ENCODE data around the gene TRIM44. TPM values are rescaled to one million over a fixed set of nuclear protein-coding genes. Genes with fewer than 3 reads are reported as not detected.
"Not testable (repeated sequence)": the region's sequence is repeated elsewhere in the genome, so short reads cannot be mapped to it uniquely, and the experiment has no call there.

The TRIM44 gene
- total RNA-seq, 1 donor from 2014 or later: 67.4 TPM

DNA sequence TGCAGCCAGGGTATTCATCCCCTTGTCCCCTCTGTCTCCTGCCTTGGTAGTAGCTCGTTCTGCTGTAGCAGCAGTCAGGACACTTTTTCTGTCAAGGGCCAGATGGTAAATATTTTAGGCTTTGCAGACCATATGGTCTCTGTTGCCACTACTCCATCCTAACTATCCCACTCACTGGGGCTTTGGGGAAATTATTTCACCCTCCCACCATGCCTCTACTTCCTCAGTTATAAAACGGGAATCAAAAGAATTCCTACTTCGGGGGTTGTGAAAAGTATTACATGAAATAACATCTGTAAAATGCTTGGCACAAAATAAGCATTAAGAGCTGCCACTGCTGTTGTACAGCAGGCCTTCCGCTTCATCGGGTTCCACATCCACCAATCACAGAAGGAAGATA is 191.4 kb downstream of the TRIM44 start:
- H3K4me3 Mint-ChIP-seq: no peak overlapping the region
- TF ChIP-seq, protein P1, sequence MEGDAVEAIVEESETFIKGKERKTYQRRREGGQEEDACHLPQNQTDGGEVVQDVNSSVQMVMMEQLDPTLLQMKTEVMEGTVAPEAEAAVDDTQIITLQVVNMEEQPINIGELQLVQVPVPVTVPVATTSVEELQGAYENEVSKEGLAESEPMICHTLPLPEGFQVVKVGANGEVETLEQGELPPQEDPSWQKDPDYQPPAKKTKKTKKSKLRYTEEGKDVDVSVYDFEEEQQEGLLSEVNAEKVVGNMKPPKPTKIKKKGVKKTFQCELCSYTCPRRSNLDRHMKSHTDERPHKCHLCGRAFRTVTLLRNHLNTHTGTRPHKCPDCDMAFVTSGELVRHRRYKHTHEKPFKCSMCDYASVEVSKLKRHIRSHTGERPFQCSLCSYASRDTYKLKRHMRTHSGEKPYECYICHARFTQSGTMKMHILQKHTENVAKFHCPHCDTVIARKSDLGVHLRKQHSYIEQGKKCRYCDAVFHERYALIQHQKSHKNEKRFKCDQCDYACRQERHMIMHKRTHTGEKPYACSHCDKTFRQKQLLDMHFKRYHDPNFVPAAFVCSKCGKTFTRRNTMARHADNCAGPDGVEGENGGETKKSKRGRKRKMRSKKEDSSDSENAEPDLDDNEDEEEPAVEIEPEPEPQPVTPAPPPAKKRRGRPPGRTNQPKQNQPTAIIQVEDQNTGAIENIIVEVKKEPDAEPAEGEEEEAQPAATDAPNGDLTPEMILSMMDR (conservative IDR thresholded peaks at IDR 0.05): no peak
- no peaks in the 10 kb centered on the region for H3K4me1 Mint-ChIP-seq
- no peak overlapping the region for H3K27ac Mint-ChIP-seq (ENCODE audit: unreplicated experiment)
- H3K27me3 Mint-ChIP-seq (ENCODE audit: low read depth): no peaks in the 10 kb centered on the region
- H3K9me3 Mint-ChIP-seq: no peaks in the 10 kb centered on the region
- no peak for DNase-seq (ENCODE audit: low read depth, low spot score)
- H3K36me3 Mint-ChIP-seq (ENCODE audit: low read depth): no peaks in the 10 kb centered on the region

GRCh38 chr11:35855671-35856070 is 193.1 kb downstream of the TRIM44 start:
- no peak overlapping the region for H3K27ac Mint-ChIP-seq (ENCODE audit: unreplicated experiment)
- no peaks in the 10 kb centered on the region for H3K9me3 Mint-ChIP-seq
- no peak for DNase-seq (ENCODE audit: low read depth, low spot score)
- H3K27me3 Mint-ChIP-seq (ENCODE audit: low read depth): no peaks in the 10 kb centered on the region
- no peaks in the 10 kb centered on the region for H3K4me1 Mint-ChIP-seq
- H3K36me3 Mint-ChIP-seq (ENCODE audit: low read depth): no peaks in the 10 kb centered on the region
- TF ChIP-seq, protein P1 (conservative IDR thresholded peaks at IDR 0.05): no peak
- no peak overlapping the region for H3K4me3 Mint-ChIP-seq

GRCh38 chr11:35856259-35856658 is 193.7 kb downstream of the TRIM44 start:
- Mint-ChIP-seq H3K27ac (ENCODE audit: unreplicated experiment) (no peak overlapping the region), H3K4me3 (no peak overlapping the region), H3K4me1 (no peaks in the 10 kb centered on the region), H3K36me3 (ENCODE audit: low read depth) (no peaks in the 10 kb centered on the region), H3K9me3 (no peaks in the 10 kb centered on the region), H3K27me3 (ENCODE audit: low read depth) (no peaks in the 10 kb centered on the region)
- DNase-seq (ENCODE audit: low read depth, low spot score): no peak
- TF ChIP-seq, protein P1 (conservative IDR thresholded peaks at IDR 0.05): no peak

- no peaks in the 10 kb centered on the region for H3K9me3 Mint-ChIP-seq
- H3K4me3 Mint-ChIP-seq: no peak overlapping the region
- TF ChIP-seq, protein P1 (conservative IDR thresholded peaks at IDR 0.05): no peak
- no peak for DNase-seq (ENCODE audit: low read depth, low spot score)
- H3K36me3 Mint-ChIP-seq (ENCODE audit: low read depth): no peaks in the 10 kb centered on the region
- no peaks in the 10 kb centered on the region for H3K27me3 Mint-ChIP-seq (ENCODE audit: low read depth)
- no peak overlapping the region for H3K27ac Mint-ChIP-seq (ENCODE audit: unreplicated experiment)
- H3K4me1 Mint-ChIP-seq: no peaks in the 10 kb centered on the region
These were observed 194.2 kb downstream of the TRIM44 start for GRCh38 chr11:35856756-35857155.

DNA sequence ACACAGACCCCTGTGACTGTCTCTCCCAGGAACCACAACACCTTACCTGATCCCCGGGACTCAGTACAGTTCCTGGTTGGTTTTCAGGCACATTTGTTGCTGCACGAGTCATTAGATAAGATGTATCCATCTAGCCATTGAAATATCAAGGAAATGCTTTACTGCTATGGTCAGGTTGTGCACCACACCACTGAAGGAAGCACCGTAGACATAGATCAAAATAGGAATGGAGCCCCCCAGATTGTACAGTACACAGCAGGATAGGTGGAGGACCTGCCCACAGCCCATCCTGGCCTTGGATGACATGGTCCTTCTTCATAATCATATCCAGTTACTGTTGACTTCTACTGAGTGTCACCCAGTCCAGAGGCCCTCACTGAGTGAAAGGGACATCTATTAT is 195.3 kb downstream of the TRIM44 start:
- no peaks in the 10 kb centered on the region for H3K4me1 Mint-ChIP-seq
- H3K27me3 Mint-ChIP-seq (ENCODE audit: low read depth): no peaks in the 10 kb centered on the region
- H3K36me3 Mint-ChIP-seq (ENCODE audit: low read depth): no peaks in the 10 kb centered on the region
- no peaks in the 10 kb centered on the region for H3K9me3 Mint-ChIP-seq
- TF ChIP-seq, protein P1 (conservative IDR thresholded peaks at IDR 0.05): no peak
- H3K4me3 Mint-ChIP-seq: no peak overlapping the region
- DNase-seq (ENCODE audit: low read depth, low spot score): no peak
- H3K27ac Mint-ChIP-seq (ENCODE audit: unreplicated experiment): no peak overlapping the region

- no peak for DNase-seq (ENCODE audit: low read depth, low spot score)
- no peak overlapping the region for H3K4me3 Mint-ChIP-seq
- H3K9me3 Mint-ChIP-seq: no peaks in the 10 kb centered on the region
- TF ChIP-seq, protein P1 (conservative IDR thresholded peaks at IDR 0.05): no peak
- H3K27me3 Mint-ChIP-seq (ENCODE audit: low read depth): no peaks in the 10 kb centered on the region
- H3K4me1 Mint-ChIP-seq: no peaks in the 10 kb centered on the region
- no peak overlapping the region for H3K27ac Mint-ChIP-seq (ENCODE audit: unreplicated experiment)
- H3K36me3 Mint-ChIP-seq (ENCODE audit: low read depth): no peaks in the 10 kb centered on the region
These were observed 196.7 kb downstream of the TRIM44 start for GRCh38 chr11:35859301-35859700.

GRCh38 chr11:35860194-35860593 is 197.6 kb downstream of the TRIM44 start:
- not testable (repeated sequence) for H3K27ac Mint-ChIP-seq (ENCODE audit: unreplicated experiment); H3K9me3 Mint-ChIP-seq; H3K36me3 Mint-ChIP-seq (ENCODE audit: low read depth); H3K4me1 Mint-ChIP-seq; H3K27me3 Mint-ChIP-seq (ENCODE audit: low read depth); H3K4me3 Mint-ChIP-seq; DNase-seq (ENCODE audit: low read depth, low spot score)
